HG02642 (cell line): ENCODE results near the gene TBX20.

ENCODE experiments used
- ATAC-seq: cut with Tn5 transposase; IDR thresholded peaks from one replicate; pipeline ENCODE4 v1.9.1; 2021; ENCODE audit warnings: mild to moderate bottlenecking; ENCODE audit not compliant: unreplicated experiment, poor library complexity

TBX20 gene

DNA sequence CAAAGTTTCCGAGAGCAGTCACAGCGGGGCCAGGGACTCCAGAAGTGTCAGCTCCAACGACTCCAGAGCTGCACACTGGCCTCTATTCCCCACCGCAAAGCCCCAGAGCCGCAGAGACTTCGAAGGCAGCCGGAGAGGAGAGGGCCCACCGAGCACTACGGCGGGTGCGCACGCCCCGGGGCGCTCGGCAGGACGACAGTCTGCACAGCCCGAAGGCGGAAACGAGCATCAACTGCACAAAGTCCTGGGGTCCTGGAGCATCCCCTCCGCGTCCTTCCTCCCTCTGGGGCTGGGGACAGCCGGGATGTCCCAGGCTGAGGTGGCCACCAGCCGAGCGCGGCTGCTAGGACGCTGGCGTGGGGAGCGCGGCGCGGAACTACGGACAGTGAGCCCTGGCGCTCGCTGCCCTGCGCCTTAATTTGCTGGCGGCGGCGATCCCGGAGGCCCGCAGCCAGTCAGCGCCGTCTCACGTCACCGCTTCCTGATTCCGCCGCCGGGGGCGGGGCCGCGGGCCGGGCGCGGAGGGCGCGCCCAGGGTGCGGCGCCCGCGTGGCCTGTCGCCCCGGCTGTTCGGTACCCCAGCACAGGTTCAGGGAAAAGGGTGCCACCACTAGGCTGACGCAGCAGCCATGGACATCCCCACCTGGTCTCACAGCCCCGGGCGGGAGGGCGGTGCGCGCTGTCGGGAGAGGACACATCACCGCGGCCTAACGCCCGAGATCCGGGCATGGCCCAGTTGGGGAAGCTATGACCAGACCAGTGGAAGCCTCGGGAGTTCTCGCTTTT lies at the start of gene TBX20:
Gene TBX20 (minus strand): TSS at position 391 of the 786 bp plus-strand sequence. CDS start 480 bp downstream, outside the sequence.
- ATAC-seq: no peak

- ATAC-seq: no peak
Observed at GRCh38 chr7:35289376-35289775, 35.5 kb upstream of the TBX20 start.

DNA sequence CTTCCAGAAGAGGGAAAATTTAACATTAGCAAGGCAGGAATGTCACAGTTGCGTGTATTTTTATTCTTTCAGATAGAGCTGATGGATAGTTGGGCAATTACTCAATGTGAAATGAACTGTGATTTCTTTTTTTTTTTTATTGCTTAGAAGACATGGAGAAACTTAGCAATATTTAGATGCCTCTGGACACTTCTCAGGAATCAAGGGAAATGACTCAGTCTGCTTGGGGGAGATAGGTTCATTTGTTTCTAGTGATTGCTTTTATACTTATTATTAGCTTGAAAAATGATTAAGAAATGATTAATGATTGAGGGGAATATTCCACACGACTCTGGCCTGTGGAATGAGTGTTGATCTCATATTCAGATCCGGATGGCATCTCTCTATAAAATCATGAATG lies 33.1 kb upstream of the TBX20 start:
- no peak for ATAC-seq

- ATAC-seq: no peak
Observed at GRCh38 chr7:35286422-35286821, 32.5 kb upstream of the TBX20 start.

DNA sequence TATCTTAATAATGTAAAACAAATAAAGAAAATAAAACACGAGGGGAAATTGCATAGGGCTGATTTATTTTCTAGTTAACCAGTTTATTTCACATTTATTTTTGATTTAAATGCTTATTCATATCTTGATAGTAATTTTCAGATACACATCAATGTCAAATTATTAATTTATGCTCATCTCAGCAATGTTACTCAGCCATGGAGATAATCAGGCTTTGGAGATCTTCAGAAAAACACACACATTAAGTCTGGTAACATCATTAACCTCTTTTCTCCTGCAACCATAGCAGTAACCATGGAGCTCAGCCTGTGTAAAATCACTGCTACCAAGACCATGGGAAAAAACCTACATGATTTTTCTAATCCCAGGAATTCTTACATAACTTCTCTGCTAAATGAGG lies 31.9 kb upstream of the TBX20 start:
- ATAC-seq: no peak

DNA sequence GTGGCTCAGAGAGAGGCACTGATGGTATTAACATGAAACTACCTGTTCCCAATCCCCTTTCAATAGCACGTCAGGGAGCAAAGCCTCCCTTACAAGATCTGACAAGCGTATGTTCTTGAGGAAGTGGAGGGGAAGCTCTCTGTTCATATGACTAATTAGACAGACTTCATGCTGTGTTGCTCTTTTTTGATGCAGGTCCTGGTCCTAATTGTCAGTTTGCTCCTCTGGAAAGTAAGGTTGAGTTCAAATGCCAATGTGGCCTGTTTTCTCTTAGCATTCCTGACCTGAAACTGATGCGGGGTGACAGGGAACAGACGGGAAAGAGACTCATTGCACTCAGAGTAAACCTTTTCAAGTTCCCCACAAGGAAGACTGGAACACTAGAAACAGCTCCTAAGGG lies 27.0 kb upstream of the TBX20 start:
- no peak for ATAC-seq

DNA sequence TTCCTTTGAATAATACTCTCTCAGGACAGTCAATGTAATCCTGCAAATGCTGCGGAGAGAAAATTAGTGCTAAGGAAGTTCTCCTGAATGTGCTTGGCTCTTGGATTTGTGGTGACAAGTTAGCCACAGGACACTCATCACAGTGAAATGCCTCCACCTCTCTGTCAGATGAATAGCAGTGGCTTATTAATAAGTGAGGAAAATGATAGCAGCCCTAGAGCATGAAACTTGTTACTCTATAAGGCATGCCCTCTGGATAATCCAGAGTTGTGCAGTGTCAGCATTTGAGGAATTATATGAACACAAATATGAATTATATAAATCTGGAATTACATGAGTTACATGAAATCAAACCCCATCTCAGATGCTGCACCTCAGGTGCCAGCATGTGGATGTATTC lies 23.5 kb upstream of the TBX20 start:
- ATAC-seq: no peak

- ATAC-seq: no peak
Observed at GRCh38 chr7:35272246-35272645, 18.3 kb upstream of the TBX20 start.

DNA sequence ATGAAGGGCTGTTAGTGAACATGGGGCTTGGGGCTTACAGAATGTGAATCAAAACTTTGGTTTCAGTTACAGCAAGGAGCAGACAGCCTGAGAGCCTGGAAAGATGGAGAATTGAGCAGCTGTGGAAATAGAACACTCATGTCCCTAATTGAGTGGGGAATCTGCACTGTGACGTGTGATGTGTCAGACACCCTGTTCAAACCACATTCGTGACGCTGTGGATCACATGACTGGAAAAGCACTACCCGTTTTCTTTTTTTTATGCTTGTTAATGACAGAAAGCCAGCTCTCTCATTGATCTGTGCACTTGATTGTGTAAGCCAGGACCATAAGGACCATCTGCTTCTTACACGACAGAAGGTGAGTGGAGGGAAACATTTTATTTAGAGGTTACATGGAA lies 15.1 kb upstream of the TBX20 start:
- ATAC-seq: no peak

DNA sequence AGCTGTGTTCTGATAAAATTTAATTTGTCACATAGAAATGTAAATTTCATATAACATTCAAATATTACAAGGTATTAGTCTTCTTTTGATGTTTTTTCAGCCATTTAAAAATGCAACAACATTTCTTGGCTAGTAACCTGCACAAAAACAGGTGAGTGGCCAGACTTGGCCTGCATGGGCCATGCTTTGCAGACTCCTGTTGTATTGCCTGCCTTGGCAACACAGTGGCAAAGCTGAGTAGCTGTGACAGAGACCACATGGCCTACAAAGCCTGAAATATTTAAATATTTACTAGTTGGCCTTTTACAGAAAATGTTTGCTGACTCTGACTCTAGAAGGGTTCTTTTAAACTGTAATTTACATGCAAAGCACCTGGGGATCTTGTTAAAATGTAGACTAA lies 13.5 kb upstream of the TBX20 start:
- ATAC-seq: no peak

DNA sequence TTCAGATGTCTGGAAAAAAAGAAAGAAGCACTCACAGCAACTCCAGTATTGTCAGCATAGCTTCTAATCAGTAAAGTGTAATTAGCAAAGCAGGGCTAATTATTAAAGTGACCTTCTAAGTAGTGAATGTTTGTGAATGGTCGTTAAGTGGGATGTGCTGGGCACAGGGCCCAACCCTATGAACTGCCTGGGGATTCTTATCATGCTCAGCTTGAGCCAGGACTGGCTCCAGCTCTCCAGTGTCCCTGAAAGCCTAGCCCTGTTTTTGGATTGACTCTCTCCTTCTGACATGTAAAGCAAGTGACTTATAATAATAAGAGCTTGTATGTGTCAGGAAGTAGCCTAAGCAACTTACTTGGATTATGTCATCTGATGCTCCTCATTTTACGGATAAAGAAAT lies 9.5 kb upstream of the TBX20 start:
- no peak for ATAC-seq

DNA sequence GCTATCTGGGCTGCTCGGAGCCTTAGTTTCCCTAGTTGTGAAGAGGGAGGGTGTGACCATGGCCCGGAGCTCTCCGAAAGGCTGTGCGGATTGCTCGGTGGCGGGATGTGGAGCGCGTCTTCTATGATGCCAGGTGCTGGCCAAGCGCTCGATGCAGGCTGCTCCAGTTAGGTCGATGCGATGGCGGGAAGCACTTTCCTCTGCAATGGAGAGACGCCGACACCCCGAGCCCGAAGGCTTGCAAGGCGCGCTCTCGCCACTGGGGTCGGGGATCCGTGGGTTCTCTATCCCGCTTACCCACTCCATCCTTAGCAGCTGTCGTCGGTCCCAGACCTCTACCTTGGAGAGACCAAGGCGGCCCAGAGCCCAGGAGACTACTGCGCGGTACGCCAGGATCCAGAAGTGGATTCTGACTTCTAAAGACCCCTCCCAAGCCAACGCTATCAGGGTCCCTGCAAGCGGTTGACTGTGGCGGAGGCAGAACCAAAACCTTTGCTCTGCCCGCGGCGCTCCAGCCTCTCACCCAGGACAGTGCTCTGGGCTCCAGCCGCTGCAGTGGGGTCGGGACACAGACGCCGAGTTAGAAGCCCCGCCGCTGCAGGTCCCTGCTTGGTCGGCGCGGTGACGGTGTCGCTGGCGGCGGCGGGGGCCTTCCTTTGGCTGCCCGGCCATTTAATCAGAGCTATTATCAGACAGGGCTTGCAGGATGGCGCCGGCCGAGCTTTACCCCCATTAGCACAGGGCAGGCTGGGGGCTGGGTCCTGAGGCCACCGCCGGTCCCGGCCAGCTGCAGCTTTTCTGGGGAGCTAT lies 7.8 kb upstream of the TBX20 start:
- no peak for ATAC-seq

DNA sequence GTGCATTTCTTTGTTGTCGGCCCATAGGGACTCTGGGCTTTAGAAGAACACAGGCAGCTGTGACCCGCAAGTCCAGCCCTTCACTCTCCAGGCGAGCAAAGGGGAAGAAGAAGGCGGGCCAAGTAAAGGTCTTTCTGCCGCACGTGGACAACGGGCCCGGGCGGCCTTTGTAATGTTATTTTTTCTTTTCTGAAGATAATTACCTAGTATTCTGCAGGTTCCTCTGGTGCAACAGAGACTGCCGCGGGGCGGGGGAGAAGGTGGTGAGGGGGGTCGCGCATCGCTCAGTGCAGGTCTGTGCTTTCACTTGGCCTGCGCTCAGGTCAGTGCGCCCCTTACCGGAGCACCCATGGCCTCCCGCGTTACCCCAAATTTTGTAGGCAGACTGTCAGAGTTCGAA lies 7.1 kb upstream of the TBX20 start:
- no peak for ATAC-seq

DNA sequence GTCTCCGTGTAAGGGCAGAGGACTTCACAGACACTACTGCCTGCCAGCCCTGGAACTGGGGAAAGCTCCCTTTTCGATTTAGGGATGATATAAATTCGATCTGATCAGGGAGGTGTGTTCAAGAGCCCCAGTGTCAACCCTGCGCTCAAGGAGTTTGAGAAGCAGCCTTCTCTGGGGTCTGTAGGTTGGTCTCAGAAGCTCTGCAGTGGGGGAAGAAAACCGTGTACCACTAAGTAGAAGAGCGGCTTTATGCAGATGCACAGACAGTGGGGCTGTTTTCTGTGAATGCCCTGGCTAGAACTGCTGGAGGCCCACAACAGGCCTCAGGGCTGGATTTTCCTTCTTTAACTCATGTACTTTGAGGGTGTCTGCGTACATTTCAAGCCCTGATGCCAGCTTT lies 6.3 kb upstream of the TBX20 start:
- ATAC-seq: no peak

DNA sequence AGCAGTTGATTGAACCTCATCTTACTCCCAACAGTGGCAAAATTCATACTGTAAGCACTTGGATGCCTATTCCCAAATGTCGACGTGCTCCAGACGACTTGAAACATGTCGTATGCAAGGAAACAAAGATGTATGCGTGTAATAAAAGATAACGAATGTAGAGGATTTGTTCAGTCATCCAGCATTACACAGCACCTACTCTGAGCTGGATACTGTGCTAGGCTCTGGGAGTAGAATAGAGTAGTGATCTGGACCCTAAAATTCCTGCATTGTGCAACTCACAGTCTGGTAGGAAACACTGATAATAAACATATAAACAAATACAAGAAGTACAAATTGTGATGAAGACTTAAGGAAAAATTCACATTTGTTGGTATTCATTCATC lies 5.6 kb upstream of the TBX20 start:
- ATAC-seq: no peak

DNA sequence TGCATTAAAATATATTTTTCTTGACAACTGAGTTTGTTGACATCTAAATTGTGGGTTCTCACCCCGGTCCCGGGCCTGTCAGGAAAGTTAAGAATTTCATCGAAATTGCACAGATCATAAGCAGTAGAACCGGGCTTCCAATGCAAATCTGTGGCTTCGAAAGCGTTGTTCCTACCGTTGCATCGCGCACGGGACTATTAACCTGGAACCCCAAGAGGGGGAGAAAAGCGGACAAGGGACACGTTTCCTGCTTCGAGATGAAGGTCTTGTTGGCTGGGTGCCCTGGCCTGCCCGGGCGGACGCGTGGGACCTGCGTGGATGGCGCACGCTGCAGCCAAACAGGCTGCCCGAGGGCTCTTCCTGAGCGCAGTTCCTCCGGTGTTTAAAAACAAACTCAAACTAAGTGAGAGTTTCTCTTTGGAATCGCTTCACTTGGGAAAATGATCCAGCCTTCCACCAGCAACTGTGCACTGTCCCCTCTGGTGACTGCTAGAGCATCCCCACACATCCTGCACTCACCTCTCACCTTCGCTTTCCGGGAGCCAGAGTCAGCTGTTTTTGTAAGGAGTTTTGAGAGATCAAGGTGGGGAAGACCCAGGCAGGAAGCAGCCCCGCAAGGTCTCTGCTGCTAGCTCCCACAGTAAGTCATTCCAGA lies 5.1 kb upstream of the TBX20 start:
- no peak for ATAC-seq

DNA sequence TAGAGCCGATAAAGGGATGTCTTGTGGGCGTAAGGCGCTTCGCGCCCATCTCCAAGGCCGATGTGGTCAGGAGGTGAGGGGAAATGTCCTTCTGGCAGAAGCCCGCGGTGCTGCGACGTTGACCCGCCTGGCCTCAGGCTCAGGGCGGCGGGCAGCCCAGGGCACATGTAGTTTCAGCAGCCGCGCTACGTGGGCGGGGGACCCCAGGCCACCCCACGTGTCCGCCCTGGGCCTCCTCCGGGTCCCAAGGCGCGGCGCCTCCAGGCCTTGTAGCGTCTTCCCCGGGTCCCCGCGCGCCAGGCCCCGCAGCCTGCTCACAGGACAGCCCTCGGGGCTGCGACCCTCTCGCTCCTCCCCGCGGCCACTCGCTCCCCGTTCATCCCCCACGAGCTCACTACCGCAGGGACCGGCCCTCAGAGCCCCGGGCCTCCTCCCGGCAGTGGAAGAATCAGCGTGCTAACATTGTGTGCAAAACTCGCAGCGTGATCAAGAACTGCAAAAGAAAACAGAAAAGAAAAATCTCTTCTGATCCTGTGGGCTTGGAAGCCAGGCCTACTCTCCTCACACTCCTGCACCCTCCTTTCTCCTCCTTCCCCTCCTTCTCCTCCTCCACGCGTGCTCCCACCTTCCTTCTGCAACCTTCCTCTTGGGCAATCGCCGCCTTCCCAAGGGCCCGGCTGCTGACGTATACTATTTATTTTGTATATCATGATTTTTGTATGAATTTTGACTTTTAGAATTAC lies 4.4 kb upstream of the TBX20 start:
- ATAC-seq: no peak

GRCh38 chr7:35257251-35258124 lies 3.6 kb upstream of the TBX20 start:
- no peak for ATAC-seq

DNA sequence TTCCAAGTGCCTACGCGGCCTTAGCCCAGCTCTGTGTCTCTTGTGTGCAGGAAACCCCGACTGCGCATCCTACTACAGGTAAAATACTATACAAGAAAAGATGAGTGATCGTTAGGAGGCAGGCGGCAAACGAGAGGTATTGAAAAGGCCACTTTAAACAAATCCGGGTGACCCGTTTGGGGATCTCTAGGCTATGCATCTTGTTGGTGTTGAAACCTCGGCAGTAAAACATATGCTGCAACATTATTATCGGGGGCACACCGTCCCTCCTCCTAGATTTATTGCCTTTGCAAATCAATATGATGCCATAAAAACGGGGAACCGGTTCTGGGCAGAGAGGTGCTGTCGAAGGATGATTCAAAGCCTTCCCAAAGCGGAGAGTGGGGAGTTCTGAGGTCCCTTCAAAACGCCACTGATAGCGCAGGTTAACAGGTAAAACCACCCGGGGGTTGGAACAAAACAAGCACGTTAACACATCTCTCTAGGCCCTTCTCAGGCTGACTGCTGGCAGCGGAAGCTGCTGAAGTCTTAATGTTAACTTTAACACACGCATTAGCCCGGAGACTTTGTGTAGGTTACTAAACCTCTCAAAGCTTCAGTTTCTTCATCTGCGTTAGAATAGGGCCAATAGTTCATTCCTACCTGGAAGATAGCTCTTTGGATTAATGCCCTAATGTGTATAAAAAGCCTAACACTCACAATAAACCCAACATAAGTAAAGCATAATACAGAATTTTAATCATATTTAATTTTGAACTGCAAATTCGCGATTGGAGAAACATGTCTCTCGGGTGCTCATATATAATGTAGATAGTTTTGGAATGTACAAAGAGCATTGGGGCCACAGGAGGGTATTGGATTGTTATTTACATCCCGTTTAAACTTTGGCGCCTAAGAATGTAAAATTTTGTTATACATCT lies 2.6 kb upstream of the TBX20 start:
- ATAC-seq: no peak
